A673 (cell line): Measurements from ENCODE around the gene PLCB4.

ENCODE experiments used
- EZH2 ChIP-seq: fragments of 200-600 bp; sonication (generic); IDR thresholded peaks from 2 replicates; pipeline ENCODE4 v1.6.1; 2017; ENCODE audit warnings: borderline replicate concordance, low read depth, mild to moderate bottlenecking, mixed read lengths, antibody characterized with exemption, low read length; ENCODE audit not compliant: poor library complexity, severe bottlenecking
- TF ChIP-seq, protein P1 (sequence below): fragments of 300-800, 200-600 bp; sonication (generic); conservative IDR thresholded peaks from 2 replicates; pipeline ENCODE4 v1.5.1; 2017; ENCODE audit warnings: low read depth, mild to moderate bottlenecking, antibody characterized with exemption, low read length, moderate library complexity, mixed read lengths

- no peak for TF ChIP-seq EZH2
- TF ChIP-seq, protein P1, sequence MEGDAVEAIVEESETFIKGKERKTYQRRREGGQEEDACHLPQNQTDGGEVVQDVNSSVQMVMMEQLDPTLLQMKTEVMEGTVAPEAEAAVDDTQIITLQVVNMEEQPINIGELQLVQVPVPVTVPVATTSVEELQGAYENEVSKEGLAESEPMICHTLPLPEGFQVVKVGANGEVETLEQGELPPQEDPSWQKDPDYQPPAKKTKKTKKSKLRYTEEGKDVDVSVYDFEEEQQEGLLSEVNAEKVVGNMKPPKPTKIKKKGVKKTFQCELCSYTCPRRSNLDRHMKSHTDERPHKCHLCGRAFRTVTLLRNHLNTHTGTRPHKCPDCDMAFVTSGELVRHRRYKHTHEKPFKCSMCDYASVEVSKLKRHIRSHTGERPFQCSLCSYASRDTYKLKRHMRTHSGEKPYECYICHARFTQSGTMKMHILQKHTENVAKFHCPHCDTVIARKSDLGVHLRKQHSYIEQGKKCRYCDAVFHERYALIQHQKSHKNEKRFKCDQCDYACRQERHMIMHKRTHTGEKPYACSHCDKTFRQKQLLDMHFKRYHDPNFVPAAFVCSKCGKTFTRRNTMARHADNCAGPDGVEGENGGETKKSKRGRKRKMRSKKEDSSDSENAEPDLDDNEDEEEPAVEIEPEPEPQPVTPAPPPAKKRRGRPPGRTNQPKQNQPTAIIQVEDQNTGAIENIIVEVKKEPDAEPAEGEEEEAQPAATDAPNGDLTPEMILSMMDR, result no peak
These were observed 291.5 kb downstream of the PLCB4 start for GRCh38 chr20:9360431-9360830.
